CD14-positive monocyte (primary cell): ENCODE data around the gene EGFLAM. TPM values are rescaled to one million over a fixed set of nuclear protein-coding genes. Genes with fewer than 3 reads are reported as not detected.

ENCODE experiments used
- DNase-seq, 3 donors: peaks; one replicate each; pipeline ENCODE4 v3.0.0-alpha.2; 2011 to 2022
- H2AFZ ChIP-seq: 2 replicates; pipeline ENCODE4 v1.6.0; 2012; ENCODE audit warnings: mild to moderate bottlenecking, low read depth, low read length, inconsistent platforms; ENCODE audit not compliant: insufficient read depth, poor library complexity, severe bottlenecking
- H3K27ac ChIP-seq, 2 donors: 1 replicate in 1 of 2; 2 replicates in 1 of 2; pipeline ENCODE4 v1.5.1; 2012 to 2013; ENCODE audit warnings: low read length in 2 of 2, control low read depth in 1 of 2, inconsistent platforms in 1 of 2, low read depth in 1 of 2, mild to moderate bottlenecking in 1 of 2
- H3K27me3 ChIP-seq, 2 donors: one replicate each; pipeline versions ENCODE4 v1.6.0 to v1.6.1; 2011 to 2013; ENCODE audit warnings: low read length in 2 of 2; ENCODE audit not compliant: control insufficient read depth in 2 of 2, insufficient read depth in 2 of 2
- H3K36me3 ChIP-seq, 2 donors: replicated peaks in 1 of 2; 1 replicate in 1 of 2; 2 replicates in 1 of 2; pipeline versions ENCODE4 v1.5.1 to v1.6.1; 2012 to 2013; ENCODE audit warnings: low read length in 2 of 2, control low read depth in 1 of 2, inconsistent platforms in 1 of 2, mild to moderate bottlenecking in 1 of 2; ENCODE audit not compliant: insufficient read depth in 2 of 2, control insufficient read depth in 1 of 2
- H3K4me1 ChIP-seq, 2 donors: 1 replicate in 1 of 2; 2 replicates in 1 of 2; pipeline versions ENCODE4 v1.5.1 to v1.6.1; 2012 to 2013; ENCODE audit warnings: low read length in 2 of 2, control low read depth in 1 of 2, inconsistent platforms in 1 of 2, mild to moderate bottlenecking in 1 of 2, moderate library complexity in 1 of 2; ENCODE audit not compliant: insufficient read depth in 2 of 2, control insufficient read depth in 1 of 2
- H3K4me2 ChIP-seq: replicated peaks from 2 replicates; pipeline ENCODE3; 2012; ENCODE audit warnings: low read length, moderate library complexity, mild to moderate bottlenecking; ENCODE audit not compliant: poor library complexity, severe bottlenecking; ENCODE audit errors: extremely low read depth
- H3K4me3 ChIP-seq, 3 experiments: fragments of 200-600 bp in 1 of 3; sonication (generic) in 1 of 3; replicated peaks in 1 of 3; 1 replicate in 2 of 3; 2 replicates in 1 of 3; pipeline ENCODE4 v1.5.1; 2011 to 2013; ENCODE audit warnings: low read length in 3 of 3, mild to moderate bottlenecking in 3 of 3, control low read depth in 2 of 3, low read depth in 2 of 3, inconsistent platforms in 1 of 3, moderate library complexity in 1 of 3
- H3K79me2 ChIP-seq: 2 replicates; pipeline ENCODE4 v1.6.0; 2012; ENCODE audit warnings: mild to moderate bottlenecking, control low read depth, inconsistent platforms, low read length, moderate library complexity; ENCODE audit not compliant: insufficient read depth
- H3K9ac ChIP-seq: 2 replicates; pipeline ENCODE4 v1.6.0; 2017; ENCODE audit warnings: low read length, mild to moderate bottlenecking; ENCODE audit not compliant: insufficient read depth, poor library complexity, severe bottlenecking
- H3K9me3 ChIP-seq, 2 donors: replicated peaks in 1 of 2; 1 replicate in 1 of 2; 2 replicates in 1 of 2; pipeline versions ENCODE4 v1.5.1 to v1.6.1; 2012 to 2013; ENCODE audit warnings: low read length in 2 of 2, control low read depth in 1 of 2; ENCODE audit not compliant: control insufficient read depth in 1 of 2, insufficient read depth in 1 of 2
- H4K20me1 ChIP-seq: 2 replicates; pipeline ENCODE4 v1.6.0; 2012; ENCODE audit warnings: mild to moderate bottlenecking, low read length, control low read depth, moderate library complexity; ENCODE audit not compliant: insufficient read depth
- H3K27ac Mint-ChIP-seq, 7 donors: one replicate each; pipeline ENCODE4 v1.8.0; 2020; ENCODE audit warnings: mild to moderate bottlenecking in 7 of 7, mixed read lengths in 7 of 7, moderate library complexity in 6 of 7, inconsistent platforms in 2 of 7
- H3K27me3 Mint-ChIP-seq, 3 donors: one replicate each; pipeline ENCODE4 v1.8.0; 2021 to 2022; ENCODE audit warnings: low read depth in 3 of 3, mild to moderate bottlenecking in 3 of 3, mixed read lengths in 3 of 3, moderate library complexity in 3 of 3, inconsistent platforms in 1 of 3
- H3K36me3 Mint-ChIP-seq, 2 donors: one replicate each; pipeline ENCODE4 v1.8.0; 2020; ENCODE audit warnings: mixed read lengths in 2 of 2, inconsistent platforms in 1 of 2, mild to moderate bottlenecking in 1 of 2
- H3K4me1 Mint-ChIP-seq: one replicate; pipeline ENCODE4 v1.8.0; 2020; ENCODE audit warnings: mild to moderate bottlenecking, mixed read lengths
- H3K4me3 Mint-ChIP-seq, 2 donors: one replicate each; pipeline ENCODE4 v1.8.0; 2020; ENCODE audit warnings: mild to moderate bottlenecking in 2 of 2, mixed read lengths in 2 of 2, moderate library complexity in 1 of 2
- H3K9me3 Mint-ChIP-seq, 7 donors: one replicate each; pipeline ENCODE4 v1.8.0; 2020 to 2022; ENCODE audit warnings: mixed read lengths in 7 of 7, mild to moderate bottlenecking in 6 of 7, moderate library complexity in 6 of 7, inconsistent platforms in 2 of 7
- WGBS: methylation state at CpG from one replicate; pipeline ENCODE4 v1.1.5; 2013; ENCODE audit warnings: missing lambda C conversion rate; ENCODE audit not compliant: insufficient coverage; 5-methylcytosine and 5-hydroxymethylcytosine counted together
- intact Hi-C, 2 donors: fragments of 100-400 bp; cut with micrococcal nuclease; formaldehyde crosslinking; loops; one replicate each; pipeline versions ENCODE4 v1.15.0 to v1.15.1; 2023
- polyA plus RNA-seq, 3 donors: library from polyadenylated mRNA; depleted of rRNA in 1 of 3; unstranded in 2 of 3; stranded (reverse) in 1 of 3; fragments of 300-500 nt in 2 of 3; fragments of >200 nt in 1 of 3; fragmentation: Illumina TruSeq in 2 of 3; gene quantifications; 1 replicate in 2 of 3; 2 replicates in 1 of 3; pipeline ENCODE4 v1.2.3, GENCODE V29; 2012 to 2021
- TF ChIP-seq, protein P1 (sequence below): fragments of 200-600 bp; IDR thresholded peaks from one replicate; pipeline ENCODE4 v1.8.0; 2022; ENCODE audit warnings: antibody characterized with exemption, mild to moderate bottlenecking

EGFLAM gene
- polyA plus RNA-seq, 3 donors, result not detected

DNA sequence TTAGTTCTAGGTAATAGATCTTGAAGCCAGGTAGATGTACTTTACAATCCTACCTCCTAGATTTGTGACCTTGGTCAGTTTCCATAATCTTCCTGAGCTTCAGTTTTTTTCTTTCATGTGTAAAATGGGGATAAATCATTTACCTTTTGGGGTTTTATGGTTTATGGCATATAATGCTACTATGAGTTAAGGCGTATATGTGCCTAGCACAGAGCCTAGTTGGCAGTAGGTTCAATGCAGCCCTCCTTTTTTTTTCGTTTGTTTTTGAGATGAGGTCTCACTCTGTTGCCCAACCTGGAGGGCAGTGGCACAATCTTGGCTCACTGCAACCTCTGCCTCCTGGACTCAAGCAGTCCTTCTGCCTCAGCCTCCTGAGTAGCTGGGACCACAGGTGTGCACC lies 28.8 kb downstream of the EGFLAM start:
- Histone ChIP-seq H3K79me2 (no peaks in the 10 kb centered on the region), H3K27ac (no peak overlapping the region), H2AFZ (no peak overlapping the region), H3K9me3 (no peaks in the 10 kb centered on the region), H3K9ac (no peak overlapping the region), H3K36me3 (no peaks in the 10 kb centered on the region), H3K4me1 (no peaks in the 10 kb centered on the region), H4K20me1 (no peaks in the 10 kb centered on the region), H3K4me3 (no peak overlapping the region), H3K27me3 (no peaks in the 10 kb centered on the region), H3K4me2 (no peak overlapping the region)
- Mint-ChIP-seq H3K27ac (no peak overlapping the region), H3K27me3 (peaks cover 0 to 3% (median 3%) of the 10 kb centered on the region in 3 donors), H3K9me3 (peaks cover 0 to 6% (median 5%) of the 10 kb centered on the region in 7 donors), H3K36me3 (no peaks in the 10 kb centered on the region), H3K4me1 (no peaks in the 10 kb centered on the region), H3K4me3 (no peak overlapping the region)
- intact Hi-C loops, result no loop called here
- no peak for DNase-seq
- TF ChIP-seq, protein P1, sequence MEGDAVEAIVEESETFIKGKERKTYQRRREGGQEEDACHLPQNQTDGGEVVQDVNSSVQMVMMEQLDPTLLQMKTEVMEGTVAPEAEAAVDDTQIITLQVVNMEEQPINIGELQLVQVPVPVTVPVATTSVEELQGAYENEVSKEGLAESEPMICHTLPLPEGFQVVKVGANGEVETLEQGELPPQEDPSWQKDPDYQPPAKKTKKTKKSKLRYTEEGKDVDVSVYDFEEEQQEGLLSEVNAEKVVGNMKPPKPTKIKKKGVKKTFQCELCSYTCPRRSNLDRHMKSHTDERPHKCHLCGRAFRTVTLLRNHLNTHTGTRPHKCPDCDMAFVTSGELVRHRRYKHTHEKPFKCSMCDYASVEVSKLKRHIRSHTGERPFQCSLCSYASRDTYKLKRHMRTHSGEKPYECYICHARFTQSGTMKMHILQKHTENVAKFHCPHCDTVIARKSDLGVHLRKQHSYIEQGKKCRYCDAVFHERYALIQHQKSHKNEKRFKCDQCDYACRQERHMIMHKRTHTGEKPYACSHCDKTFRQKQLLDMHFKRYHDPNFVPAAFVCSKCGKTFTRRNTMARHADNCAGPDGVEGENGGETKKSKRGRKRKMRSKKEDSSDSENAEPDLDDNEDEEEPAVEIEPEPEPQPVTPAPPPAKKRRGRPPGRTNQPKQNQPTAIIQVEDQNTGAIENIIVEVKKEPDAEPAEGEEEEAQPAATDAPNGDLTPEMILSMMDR, result no peak
- 90% methylated on average over 2 of the region's 2 CpGs for WGBS

DNA sequence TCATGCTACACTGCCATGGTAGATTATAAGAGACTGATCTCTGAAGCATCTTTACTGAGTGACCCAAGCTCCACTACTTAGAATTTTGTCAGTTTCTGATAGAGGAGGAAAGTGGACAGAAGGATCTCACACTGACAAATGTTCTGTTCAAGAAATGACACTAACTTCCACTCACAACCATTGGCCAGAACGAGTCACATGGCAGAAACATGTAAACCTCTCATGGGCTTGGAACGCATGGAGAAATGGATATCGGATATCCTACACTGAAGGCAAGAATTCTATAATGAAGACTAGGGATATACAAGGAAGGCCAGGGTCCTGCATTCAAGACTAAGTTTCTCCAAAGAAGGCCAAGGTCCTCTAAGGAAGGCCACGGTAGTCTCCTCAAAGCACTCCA lies 31.1 kb downstream of the EGFLAM start:
- Histone ChIP-seq H3K79me2 (no peaks in the 10 kb centered on the region), H3K27ac (no peak overlapping the region), H2AFZ (no peak overlapping the region), H3K36me3 (no peaks in the 10 kb centered on the region), H3K9ac (no peak overlapping the region), H4K20me1 (no peaks in the 10 kb centered on the region), H3K4me3 (no peak overlapping the region), H3K9me3 (no peaks in the 10 kb centered on the region), H3K4me2 (no peak overlapping the region), H3K4me1 (no peaks in the 10 kb centered on the region), H3K27me3 (no peaks in the 10 kb centered on the region)
- Mint-ChIP-seq H3K27me3 (peaks cover 0 to 3% (median 0%) of the 10 kb centered on the region in 3 donors), H3K9me3 (peaks cover 0 to 6% (median 3%) of the 10 kb centered on the region in 7 donors), H3K4me3 (no peak overlapping the region), H3K27ac (no peak overlapping the region), H3K36me3 (no peaks in the 10 kb centered on the region), H3K4me1 (no peaks in the 10 kb centered on the region)
- DNase-seq, result no peak
- intact Hi-C loops, result no loop called here
- WGBS, result 100% methylated on average over 1 of the region's 4 CpGs
- TF ChIP-seq, protein P1, result no peak
